ENCODE measurements around the gene RASA2. TPM values are rescaled to one million over a fixed set of nuclear protein-coding genes. Genes with fewer than 3 reads are reported as not detected.

The RASA2 gene
- total RNA-seq, 1 experiment from 2014 or later = 14.5 TPM

DNA sequence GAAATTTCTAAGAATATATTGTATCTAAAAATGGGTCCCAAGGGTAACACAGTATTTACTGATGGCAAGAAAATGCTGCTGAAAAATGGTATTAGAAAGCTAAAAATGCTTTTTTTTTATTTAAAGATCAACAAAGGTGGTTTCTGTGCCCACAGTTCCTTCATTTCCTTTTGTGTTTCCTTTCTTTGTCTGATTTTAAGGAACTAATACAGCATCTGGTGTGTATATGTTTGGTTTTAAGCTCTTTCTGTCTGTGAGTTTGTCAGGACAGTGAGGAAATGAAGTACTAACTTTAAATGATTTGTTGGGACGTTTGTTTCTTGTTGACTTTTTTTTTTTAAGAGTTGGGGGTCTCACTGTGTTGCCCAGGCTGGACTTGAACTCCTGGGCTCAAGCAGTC lies 38.2 kb downstream of the RASA2 start:
- POLR2A ChIA-PET = interaction anchor here (0.8 kb wide), 1 partner anchor 10 kb away, joined by 3 read pairs; no protein-coding TSS in a partner anchor
- no peaks in the 10 kb centered on the region for H3K27me3 ChIP-seq (ENCODE audit: control insufficient read depth, insufficient read depth, low read length)
- H3K27ac ChIP-seq (ENCODE audit: low read length) = no peak overlapping the region
- no TSS peak for BruUV-seq (replicated peaks)
- TF ChIP-seq, protein P1, sequence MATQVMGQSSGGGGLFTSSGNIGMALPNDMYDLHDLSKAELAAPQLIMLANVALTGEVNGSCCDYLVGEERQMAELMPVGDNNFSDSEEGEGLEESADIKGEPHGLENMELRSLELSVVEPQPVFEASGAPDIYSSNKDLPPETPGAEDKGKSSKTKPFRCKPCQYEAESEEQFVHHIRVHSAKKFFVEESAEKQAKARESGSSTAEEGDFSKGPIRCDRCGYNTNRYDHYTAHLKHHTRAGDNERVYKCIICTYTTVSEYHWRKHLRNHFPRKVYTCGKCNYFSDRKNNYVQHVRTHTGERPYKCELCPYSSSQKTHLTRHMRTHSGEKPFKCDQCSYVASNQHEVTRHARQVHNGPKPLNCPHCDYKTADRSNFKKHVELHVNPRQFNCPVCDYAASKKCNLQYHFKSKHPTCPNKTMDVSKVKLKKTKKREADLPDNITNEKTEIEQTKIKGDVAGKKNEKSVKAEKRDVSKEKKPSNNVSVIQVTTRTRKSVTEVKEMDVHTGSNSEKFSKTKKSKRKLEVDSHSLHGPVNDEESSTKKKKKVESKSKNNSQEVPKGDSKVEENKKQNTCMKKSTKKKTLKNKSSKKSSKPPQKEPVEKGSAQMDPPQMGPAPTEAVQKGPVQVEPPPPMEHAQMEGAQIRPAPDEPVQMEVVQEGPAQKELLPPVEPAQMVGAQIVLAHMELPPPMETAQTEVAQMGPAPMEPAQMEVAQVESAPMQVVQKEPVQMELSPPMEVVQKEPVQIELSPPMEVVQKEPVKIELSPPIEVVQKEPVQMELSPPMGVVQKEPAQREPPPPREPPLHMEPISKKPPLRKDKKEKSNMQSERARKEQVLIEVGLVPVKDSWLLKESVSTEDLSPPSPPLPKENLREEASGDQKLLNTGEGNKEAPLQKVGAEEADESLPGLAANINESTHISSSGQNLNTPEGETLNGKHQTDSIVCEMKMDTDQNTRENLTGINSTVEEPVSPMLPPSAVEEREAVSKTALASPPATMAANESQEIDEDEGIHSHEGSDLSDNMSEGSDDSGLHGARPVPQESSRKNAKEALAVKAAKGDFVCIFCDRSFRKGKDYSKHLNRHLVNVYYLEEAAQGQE (IDR thresholded peaks at IDR 0.05; ENCODE audit: insufficient read depth in 1 of 2, low read depth in 2 of 2, low read length in 1 of 2) = no peak
- TF ChIP-seq POLR2AphosphoS5 (IDR thresholded peaks at IDR 0.05; ENCODE audit: low read depth, low read length) (no peak), TCF7L2 (IDR thresholded peaks at IDR 0.05; ENCODE audit: low read depth, low read length) (no peak), SIN3A (IDR thresholded peaks at IDR 0.05; ENCODE audit: borderline replicate concordance, insufficient read depth, low read depth, low read length) (no peak)
- TF ChIP-seq, protein P2, sequence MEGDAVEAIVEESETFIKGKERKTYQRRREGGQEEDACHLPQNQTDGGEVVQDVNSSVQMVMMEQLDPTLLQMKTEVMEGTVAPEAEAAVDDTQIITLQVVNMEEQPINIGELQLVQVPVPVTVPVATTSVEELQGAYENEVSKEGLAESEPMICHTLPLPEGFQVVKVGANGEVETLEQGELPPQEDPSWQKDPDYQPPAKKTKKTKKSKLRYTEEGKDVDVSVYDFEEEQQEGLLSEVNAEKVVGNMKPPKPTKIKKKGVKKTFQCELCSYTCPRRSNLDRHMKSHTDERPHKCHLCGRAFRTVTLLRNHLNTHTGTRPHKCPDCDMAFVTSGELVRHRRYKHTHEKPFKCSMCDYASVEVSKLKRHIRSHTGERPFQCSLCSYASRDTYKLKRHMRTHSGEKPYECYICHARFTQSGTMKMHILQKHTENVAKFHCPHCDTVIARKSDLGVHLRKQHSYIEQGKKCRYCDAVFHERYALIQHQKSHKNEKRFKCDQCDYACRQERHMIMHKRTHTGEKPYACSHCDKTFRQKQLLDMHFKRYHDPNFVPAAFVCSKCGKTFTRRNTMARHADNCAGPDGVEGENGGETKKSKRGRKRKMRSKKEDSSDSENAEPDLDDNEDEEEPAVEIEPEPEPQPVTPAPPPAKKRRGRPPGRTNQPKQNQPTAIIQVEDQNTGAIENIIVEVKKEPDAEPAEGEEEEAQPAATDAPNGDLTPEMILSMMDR (IDR thresholded peaks at IDR 0.05) = no peak
- ATAC-seq = no peak
- H3K9me3 ChIP-seq (ENCODE audit: control insufficient read depth, insufficient read depth, low read depth, low read length) = no peaks in the 10 kb centered on the region
- H3K4me1 ChIP-seq (ENCODE audit: control insufficient read depth, insufficient read depth, low read length) = no peaks in the 10 kb centered on the region
- no peaks in the 10 kb centered on the region for H3K36me3 ChIP-seq (ENCODE audit: control insufficient read depth, insufficient read depth, low read length)
- CTCF ChIA-PET = no interaction called here
- intact Hi-C loops (cut with micrococcal nuclease; ENCODE audit: unreplicated experiment) = no loop called here
- no peak for DNase-seq (ENCODE audit: low read depth, low spot score)
- H3K4me3 ChIP-seq (ENCODE audit: low read depth in 2 of 2, low read length in 2 of 2) = no peak overlapping the region
- in situ Hi-C loops (cut with HindIII; ENCODE audit: low pct_unique_long_range_greater_than_20kb, low sequenced_read_pairs) = no loop called here

DNA sequence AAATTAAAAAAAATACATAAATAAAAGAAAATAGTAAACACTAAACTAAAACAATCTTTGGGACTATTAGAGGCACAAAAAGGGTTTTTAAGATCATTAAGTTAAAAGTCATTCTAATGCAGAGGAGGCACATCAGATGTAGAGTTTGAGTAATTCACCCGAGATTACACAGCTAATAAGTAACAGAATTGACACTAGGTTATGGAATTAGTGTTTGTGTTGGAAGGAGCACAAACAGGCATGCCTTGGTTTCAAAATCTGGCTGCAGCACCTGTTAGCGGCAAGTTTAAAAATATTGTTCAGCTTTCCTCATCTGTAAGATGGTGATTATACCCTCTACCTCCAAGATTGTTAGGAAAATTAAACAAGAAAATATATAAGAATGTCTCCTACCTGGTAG lies 39.0 kb downstream of the RASA2 start:
- intact Hi-C loops (cut with micrococcal nuclease; ENCODE audit: unreplicated experiment) = no loop called here
- BruUV-seq (replicated peaks) = no TSS peak
- Histone ChIP-seq H3K36me3 (ENCODE audit: control insufficient read depth, insufficient read depth, low read length) (no peaks in the 10 kb centered on the region), H3K9me3 (ENCODE audit: control insufficient read depth, insufficient read depth, low read depth, low read length) (no peaks in the 10 kb centered on the region), H3K4me3 (ENCODE audit: low read depth in 2 of 2, low read length in 2 of 2) (no peak overlapping the region), H3K27ac (ENCODE audit: low read length) (no peak overlapping the region), H3K27me3 (ENCODE audit: control insufficient read depth, insufficient read depth, low read length) (no peaks in the 10 kb centered on the region), H3K4me1 (ENCODE audit: control insufficient read depth, insufficient read depth, low read length) (no peaks in the 10 kb centered on the region)
- DNase-seq (ENCODE audit: low read depth, low spot score) (no peak), ATAC-seq (no peak)
- TF ChIP-seq SIN3A (IDR thresholded peaks at IDR 0.05; ENCODE audit: borderline replicate concordance, insufficient read depth, low read depth, low read length) (no peak), POLR2AphosphoS5 (IDR thresholded peaks at IDR 0.05; ENCODE audit: low read depth, low read length) (no peak)
- POLR2A ChIA-PET = no interaction called here
- in situ Hi-C loops (cut with HindIII; ENCODE audit: low pct_unique_long_range_greater_than_20kb, low sequenced_read_pairs) = no loop called here
- CTCF ChIA-PET = no interaction called here

DNA sequence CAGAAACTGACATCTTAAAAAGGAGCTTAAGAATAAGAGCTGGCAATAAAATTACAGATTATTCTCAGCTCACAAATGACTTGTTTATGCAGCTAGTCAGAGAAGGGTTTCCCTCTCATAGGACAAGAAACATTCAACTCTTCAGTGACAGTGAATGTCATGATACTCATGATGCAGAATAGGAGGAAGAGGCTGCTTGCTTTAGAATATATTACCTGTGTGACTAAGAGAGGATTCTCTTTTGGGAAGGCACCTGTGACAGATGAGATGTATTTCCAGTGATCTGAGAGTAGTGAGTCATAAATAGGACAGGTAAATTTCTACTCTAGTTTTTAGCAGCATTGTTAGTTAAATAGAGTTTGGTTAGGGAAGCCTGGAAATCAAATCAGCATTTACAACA lies 39.9 kb downstream of the RASA2 start:
- no peaks in the 10 kb centered on the region for H3K4me1 ChIP-seq (ENCODE audit: control insufficient read depth, insufficient read depth, low read length)
- no peak overlapping the region for H3K4me3 ChIP-seq (ENCODE audit: low read depth in 2 of 2, low read length in 2 of 2)
- intact Hi-C loops (cut with micrococcal nuclease; ENCODE audit: unreplicated experiment) = no loop called here
- no peak overlapping the region for H3K27ac ChIP-seq (ENCODE audit: low read length)
- ATAC-seq (no peak), DNase-seq (ENCODE audit: low read depth, low spot score) (no peak)
- H3K27me3 ChIP-seq (ENCODE audit: control insufficient read depth, insufficient read depth, low read length) = no peaks in the 10 kb centered on the region
- ChIA-PET CTCF (no interaction called here), POLR2A (no interaction called here)
- no peaks in the 10 kb centered on the region for H3K9me3 ChIP-seq (ENCODE audit: control insufficient read depth, insufficient read depth, low read depth, low read length)
- BruUV-seq (replicated peaks) = no TSS peak
- in situ Hi-C loops (cut with HindIII; ENCODE audit: low pct_unique_long_range_greater_than_20kb, low sequenced_read_pairs) = no loop called here
- H3K36me3 ChIP-seq (ENCODE audit: control insufficient read depth, insufficient read depth, low read length) = no peaks in the 10 kb centered on the region
- TF ChIP-seq SIN3A (IDR thresholded peaks at IDR 0.05; ENCODE audit: borderline replicate concordance, insufficient read depth, low read depth, low read length) (no peak), TCF7L2 (IDR thresholded peaks at IDR 0.05; ENCODE audit: low read depth, low read length) (no peak), POLR2AphosphoS5 (IDR thresholded peaks at IDR 0.05; ENCODE audit: low read depth, low read length) (no peak)
- TF ChIP-seq, protein P1 (IDR thresholded peaks at IDR 0.05; ENCODE audit: insufficient read depth in 1 of 2, low read depth in 2 of 2, low read length in 1 of 2) = no peak
- TF ChIP-seq, protein P2 (IDR thresholded peaks at IDR 0.05) = no peak
